ENCODE measurements around the gene GALNT16.

GRCh38 chr14:69350892-69351291, 90.9 kb downstream of the GALNT16 start:
- TF ChIP-seq CTCF (IDR thresholded peaks at IDR 0.05): no peak
- TF ChIP-seq POLR2A (IDR thresholded peaks at IDR 0.05): no peak
- no peak for TF ChIP-seq EP300 (IDR thresholded peaks at IDR 0.05)
